HTR-8/SVneo (cell line): ENCODE results near the gene SEL1L2.

ENCODE experiments used
- DNase-seq: peaks from one replicate; pipeline ENCODE4 v3.0.0; 2011; ENCODE audit warnings: low spot score, mixed read lengths; ENCODE audit not compliant: insufficient read length
- FAIRE-seq: peaks from 2 replicates; lab custom pipeline; 2011; peaks lifted over from hg19 to GRCh38; lab: Jason Lieb, UNC

The SEL1L2 gene

GRCh38 chr20:13822459-13822858, 168.0 kb downstream of the SEL1L2 start:
- FAIRE-seq (no peak), DNase-seq (no peak)

- DNase-seq: no peak
- FAIRE-seq: no peak
These were observed 168.5 kb downstream of the SEL1L2 start for GRCh38 chr20:13821876-13822275.

GRCh38 chr20:13819885-13820645, 170.3 kb downstream of the SEL1L2 start:
- no peak for FAIRE-seq
- peak; percentile 40 for DNase-seq

GRCh38 chr20:13817342-13817741, 173.1 kb downstream of the SEL1L2 start:
- DNase-seq (no peak), FAIRE-seq (no peak)

- FAIRE-seq: no peak
- DNase-seq: no peak
These were observed 173.7 kb downstream of the SEL1L2 start for GRCh38 chr20:13816757-13817156.

GRCh38 chr20:13814672-13815071, 175.7 kb downstream of the SEL1L2 start:
- no peak for FAIRE-seq
- no peak for DNase-seq

- FAIRE-seq: no peak
- DNase-seq: no peak
These were observed 176.5 kb downstream of the SEL1L2 start for GRCh38 chr20:13813910-13814309.

- FAIRE-seq: no peak
These were observed 180.0 kb downstream of the SEL1L2 start for GRCh38 chr20:13810446-13810845.

GRCh38 chr20:13809855-13810254, 180.6 kb downstream of the SEL1L2 start:
- FAIRE-seq (peak; percentile 31), DNase-seq (no peak)

More at GRCh38 chr20:13810446-13810845, 180.0 kb downstream of the SEL1L2 start:
- DNase-seq: no peak

- FAIRE-seq (no peak), DNase-seq (no peak)
These were observed 181.0 kb downstream of the SEL1L2 start for GRCh38 chr20:13809373-13809772.

GRCh38 chr20:13800728-13801134, 189.7 kb downstream of the SEL1L2 start:
- peak; percentile 75 for DNase-seq
- FAIRE-seq: peak; percentile 97

- no peak for FAIRE-seq
These were observed 190.4 kb downstream of the SEL1L2 start for GRCh38 chr20:13799974-13800373.

More at GRCh38 chr20:13799974-13800373, 190.4 kb downstream of the SEL1L2 start:
- no peak for DNase-seq
